GM12878 (cell line): ENCODE data around the gene SERTAD2. TPM values are rescaled to one million over a fixed set of nuclear protein-coding genes. Genes with fewer than 3 reads are reported as not detected.

ENCODE experiments used
- ATAC-seq: fragments of 200-7000 bp; cut with Tn5 transposase; 3 replicates; pipeline ENCODE4 v1.9.1; 2020; ENCODE audit warnings: mild to moderate bottlenecking, moderate library complexity
- BruUV-seq: library from RNA; stranded (reverse); fragments of 400-500 nt; replicated peaks from 2 replicates; lab custom pipeline; 2021; lab: Mats Ljungman, UMichigan
- CTCF ChIA-PET: fragments of 300-600 bp; sonication (Branson Sonifier 250); formaldehyde crosslinking; extraction: SDS; loops from one replicate; lab custom pipeline; 2021; ENCODE audit warnings: inconsistent platforms; lab: Yijun Ruan, JAX
- POLR2A ChIA-PET: fragments of 350-600 bp; formaldehyde crosslinking; extraction: SDS; loops from one replicate; lab custom pipeline; 2021; ENCODE audit warnings: inconsistent platforms; lab: Charles Lee
- RAD21 ChIA-PET: fragments of 300-600 bp; sonication (Branson Sonifier 250); formaldehyde crosslinking; loops from one replicate; lab custom pipeline; 2023; ENCODE audit warnings: antibody characterized with exemption; ENCODE audit not compliant: unreplicated experiment; lab: Charles Lee
- SMC1A ChIA-PET: fragments of 300-600 bp; sonication (Branson Sonifier 250); formaldehyde crosslinking; loops from one replicate; lab custom pipeline; 2023; ENCODE audit not compliant: unreplicated experiment, uncharacterized antibody; lab: Charles Lee
- DNase-seq: peaks from one replicate; pipeline ENCODE4 v3.0.0-alpha.2; 2011; ENCODE audit warnings: low read depth, low spot score
- FAIRE-seq: peaks from 3 replicates; lab custom pipeline; 2011; peaks lifted over from hg19 to GRCh38; lab: Jason Lieb, UNC
- H2AFZ ChIP-seq: 2 replicates; pipeline ENCODE4 v1.6.0; 2011; ENCODE audit warnings: low read depth, low read length, control low read depth; ENCODE audit not compliant: control insufficient read depth
- H3K27ac ChIP-seq: 2 replicates; pipeline ENCODE4 v1.5.1; 2011; ENCODE audit warnings: control low read depth; ENCODE audit not compliant: control insufficient read depth, insufficient read depth
- H3K27me3 ChIP-seq, 2 experiments: replicated peaks in 1 of 2; 2 replicates each; pipeline versions ENCODE4 v1.6.0 to v1.6.1; 2011; ENCODE audit warnings: low read length in 1 of 2; ENCODE audit not compliant: control insufficient read depth in 2 of 2, insufficient read depth in 2 of 2
- H3K36me3 ChIP-seq, 2 experiments: 2 replicates each; pipeline ENCODE4 v1.5.1; 2011; ENCODE audit warnings: low read length in 1 of 2; ENCODE audit not compliant: control insufficient read depth in 2 of 2, insufficient read depth in 2 of 2
- H3K4me1 ChIP-seq: 2 replicates; pipeline ENCODE4 v1.6.1; 2011; ENCODE audit warnings: mild to moderate bottlenecking, low read length, moderate library complexity, mixed read lengths; ENCODE audit not compliant: control insufficient read depth, insufficient read depth
- H3K4me2 ChIP-seq: 2 replicates; pipeline ENCODE4 v1.6.0; 2011; ENCODE audit warnings: control low read depth; ENCODE audit not compliant: control insufficient read depth, insufficient read depth
- H3K4me3 ChIP-seq: fragments of 200-600 bp; sonication (generic); 2 replicates; pipeline ENCODE4 v1.5.1; 2016
- H3K79me2 ChIP-seq: 2 replicates; pipeline ENCODE4 v1.6.0; 2011; ENCODE audit warnings: low read length; ENCODE audit not compliant: control insufficient read depth, insufficient read depth
- H3K9ac ChIP-seq: 2 replicates; pipeline ENCODE4 v1.8.0; 2011; ENCODE audit warnings: low read length, control low read depth, mixed read lengths; ENCODE audit not compliant: control insufficient read depth, insufficient read depth
- H3K9me3 ChIP-seq: replicated peaks from 3 replicates; pipeline ENCODE4 v1.5.1; 2011; ENCODE audit warnings: mild to moderate bottlenecking, low read length; ENCODE audit not compliant: control insufficient read depth, insufficient read depth
- H4K20me1 ChIP-seq: 2 replicates; pipeline ENCODE4 v1.6.0; 2011; ENCODE audit not compliant: control insufficient read depth, insufficient read depth
- CEBPB ChIP-seq, 2 experiments: fragments of 150-350 bp in 1 of 2; IDR thresholded peaks; 2 replicates each; pipeline ENCODE4 v1.6.1; 2012 to 2014; ENCODE audit warnings: low read depth in 2 of 2, low read length in 2 of 2, borderline replicate concordance in 1 of 2, inconsistent platforms in 1 of 2
- CHD2 ChIP-seq: IDR thresholded peaks from 2 replicates; pipeline ENCODE4 v1.6.1; 2011; ENCODE audit warnings: low read depth, low read length, improper control_type of control experiment, borderline replicate concordance
- EED ChIP-seq: sonication (generic); IDR thresholded peaks from 2 replicates; pipeline ENCODE4 v1.6.1; 2016; ENCODE audit warnings: antibody characterized with exemption, low read depth
- KDM1A ChIP-seq: fragments of 200-600 bp; sonication (generic); IDR thresholded peaks from 2 replicates; pipeline ENCODE4 v1.6.1; 2016; ENCODE audit warnings: borderline replicate concordance
- MXI1 ChIP-seq: fragments of 150-350 bp; IDR thresholded peaks from 2 replicates; pipeline ENCODE4 v1.6.1; 2011; ENCODE audit warnings: low read depth, mild to moderate bottlenecking, inconsistent platforms, low read length, improper control_type of control experiment
- NR2C1 ChIP-seq: fragments of 450-650 bp; IDR thresholded peaks from 2 replicates; pipeline ENCODE4 v1.6.1; 2017; ENCODE audit warnings: antibody characterized with exemption, mild to moderate bottlenecking, moderate library complexity
- PML ChIP-seq: IDR thresholded peaks from 2 replicates; pipeline ENCODE4 v1.6.1; 2012; ENCODE audit warnings: low read length, inconsistent platforms
- RAD21 ChIP-seq: IDR thresholded peaks from 2 replicates; pipeline ENCODE4 v1.6.1; 2011; ENCODE audit warnings: mild to moderate bottlenecking, low read depth, low read length, moderate library complexity; ENCODE audit not compliant: insufficient read depth
- SPI1 ChIP-seq: IDR thresholded peaks from 2 replicates; pipeline ENCODE4 v1.6.1; 2011; ENCODE audit warnings: low read depth, mild to moderate bottlenecking, low read length, moderate library complexity, borderline replicate concordance; ENCODE audit not compliant: insufficient read depth
- STAT1 ChIP-seq: fragments of 450-650 bp; conservative IDR thresholded peaks from 2 replicates; pipeline ENCODE4 v1.6.1; 2014; ENCODE audit warnings: antibody characterized with exemption, mild to moderate bottlenecking
- SUZ12 ChIP-seq: fragments of 200-600 bp; sonication (generic); IDR thresholded peaks from one replicate; pipeline ENCODE4 v1.6.1; 2018; ENCODE audit warnings: antibody characterized with exemption, mild to moderate bottlenecking; ENCODE audit not compliant: unreplicated experiment
- ZZZ3 ChIP-seq: IDR thresholded peaks from 2 replicates; pipeline ENCODE4 v1.6.1; 2011; ENCODE audit warnings: low read depth; ENCODE audit not compliant: control insufficient read depth, insufficient read length
- WGBS: methylation state at CpG from one replicate; pipeline ENCODE4 v1.1.6; 2016; ENCODE audit warnings: low lambda C conversion rate; ENCODE audit not compliant: insufficient replicate concordance, insufficient coverage; ENCODE audit errors: missing lambda C conversion rate; 5-methylcytosine and 5-hydroxymethylcytosine counted together
- in situ Hi-C: fragments of 300-500 bp; cut with MboI; formaldehyde crosslinking; loops from 9 replicates; pipeline ENCODE4 v1.14.3; 2018; ENCODE audit warnings: mixed read lengths
- intact Hi-C: fragments of 100-400 bp; cut with micrococcal nuclease; formaldehyde crosslinking; loops from one replicate; pipeline ENCODE4 v1.14.2; 2022; ENCODE audit not compliant: unreplicated experiment
- polyA plus RNA-seq, 11 experiments: library from polyadenylated mRNA; depleted of rRNA in 4 of 11; unstranded in 6 of 11; stranded (reverse) in 5 of 11; fragments of >200 nt; fragmentation: Nextera tagmentation in 4 of 11; fragmentation: Illumina TruSeq in 1 of 11; extraction: Ambion mirVana in 4 of 11; extraction: Trizol in 1 of 11; gene quantifications; 1 replicate in 1 of 11; 2 replicates in 10 of 11; pipeline versions ENCODE4 v1.2.1 to v1.2.3, GENCODE V29; 2011 to 2016; ENCODE audit warnings: inconsistent platforms in 2 of 11, missing spikeins in 2 of 11, low read depth in 1 of 11
- total RNA-seq, 4 experiments: library from RNA; depleted of rRNA in 3 of 4; stranded (reverse); fragments of >200 nt in 3 of 4; fragmentation: Illumina TruSeq in 1 of 4; extraction: Trizol in 1 of 4; gene quantifications; 2 replicates each; pipeline versions ENCODE4 v1.2.1 to v1.2.3, GENCODE V29; 2013 to 2021
- TF ChIP-seq, protein P1 (sequence below): IDR thresholded peaks from 2 replicates; pipeline ENCODE4 v1.6.1; 2012; ENCODE audit warnings: mild to moderate bottlenecking, low read depth, low read length
- TF ChIP-seq, protein P2 (sequence below): IDR thresholded peaks from 2 replicates; pipeline ENCODE4 v1.6.1; 2012; ENCODE audit warnings: low read length, inconsistent platforms
- TF ChIP-seq, protein P3 (sequence below): fragments of 450-650 bp; IDR thresholded peaks from 2 replicates; pipeline ENCODE4 v1.6.1; 2017; ENCODE audit warnings: low read depth, mild to moderate bottlenecking, moderate library complexity

The SERTAD2 gene
- total and polyA plus RNA-seq, 10 of the 15 experiments (the other 5 are each of a cell fraction or from before 2014, with no cell fraction given), result 7.9 to 28.7 (median 20.1) TPM

DNA sequence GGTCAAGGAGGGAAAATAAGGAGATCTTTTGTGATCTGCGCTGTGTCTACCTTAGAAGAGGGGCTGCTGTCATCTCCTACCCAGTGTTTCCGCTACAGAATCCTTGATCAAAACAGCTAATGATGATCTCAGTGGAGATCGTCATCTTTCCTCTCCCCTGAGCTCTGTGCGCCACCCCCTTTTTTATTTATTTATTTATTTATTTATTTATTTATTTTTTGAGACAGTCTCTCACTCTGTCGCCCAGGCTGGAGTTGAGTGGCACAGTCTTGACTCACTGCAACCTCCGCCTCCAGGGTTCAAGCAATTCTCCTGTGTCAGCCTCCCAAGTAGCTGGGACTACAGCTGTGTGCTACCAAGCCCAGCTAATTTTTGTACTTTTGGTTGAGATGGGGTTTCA, 55.5 kb downstream of the SERTAD2 start:
- Histone ChIP-seq H3K4me1 (peaks cover 5% of the 10 kb centered on the region), H2AFZ (no peak overlapping the region), H3K9ac (no peak overlapping the region), H3K9me3 (no peaks in the 10 kb centered on the region), H3K36me3 (peaks cover 4% of the 10 kb centered on the region in 2 experiments; a peak in 3 of 4 replicates), H3K79me2 (no peaks in the 10 kb centered on the region), H3K27ac (no peak overlapping the region), H4K20me1 (no peaks in the 10 kb centered on the region), H3K27me3 (no peaks in the 10 kb centered on the region), H3K4me3 (no peak overlapping the region), H3K4me2 (no peak overlapping the region)
- CTCF ChIA-PET, result interaction anchor here (0.6 to 3.2 kb wide), 3 partner anchors 9 to 413 kb away, joined by 4 to 10 read pairs (median 4); no protein-coding TSS in a partner anchor
- ATAC-seq, result no peak
- in situ Hi-C loops (loop anchor here (10.0 kb wide), 2 partner anchors 267 to 437 kb away; no protein-coding TSS in a partner anchor), intact Hi-C loops (no loop called here)
- RAD21 ChIA-PET, result interaction anchor here (0.5 to 1.3 kb wide), 2 partner anchors 11 to 15 kb away, joined by 3 read pairs; no protein-coding TSS in a partner anchor
- no TSS peak for BruUV-seq
- 98% methylated on average over 6 of the region's 6 CpGs for WGBS
- DNase-seq, result no peak
- POLR2A ChIA-PET, result interaction anchor here (3.5 kb wide), 1 partner anchor 9 kb away, joined by 14 read pairs; no protein-coding TSS in a partner anchor
- SMC1A ChIA-PET, result no interaction called here
- no peak for FAIRE-seq
- TF ChIP-seq SPI1 (no peak), ZZZ3 (no peak), SUZ12 (no peak), MXI1 (no peak), CEBPB (IDR thresholded peaks at IDR 0.05; ENCODE audit: borderline replicate concordance in 1 of 2, low read depth in 2 of 2, low read length in 2 of 2) (no peak), NR2C1 (no peak), KDM1A (no peak), PML (no peak), RAD21 (no peak), STAT1 (no peak), CHD2 (no peak), EED (no peak)
- TF ChIP-seq, protein P1, sequence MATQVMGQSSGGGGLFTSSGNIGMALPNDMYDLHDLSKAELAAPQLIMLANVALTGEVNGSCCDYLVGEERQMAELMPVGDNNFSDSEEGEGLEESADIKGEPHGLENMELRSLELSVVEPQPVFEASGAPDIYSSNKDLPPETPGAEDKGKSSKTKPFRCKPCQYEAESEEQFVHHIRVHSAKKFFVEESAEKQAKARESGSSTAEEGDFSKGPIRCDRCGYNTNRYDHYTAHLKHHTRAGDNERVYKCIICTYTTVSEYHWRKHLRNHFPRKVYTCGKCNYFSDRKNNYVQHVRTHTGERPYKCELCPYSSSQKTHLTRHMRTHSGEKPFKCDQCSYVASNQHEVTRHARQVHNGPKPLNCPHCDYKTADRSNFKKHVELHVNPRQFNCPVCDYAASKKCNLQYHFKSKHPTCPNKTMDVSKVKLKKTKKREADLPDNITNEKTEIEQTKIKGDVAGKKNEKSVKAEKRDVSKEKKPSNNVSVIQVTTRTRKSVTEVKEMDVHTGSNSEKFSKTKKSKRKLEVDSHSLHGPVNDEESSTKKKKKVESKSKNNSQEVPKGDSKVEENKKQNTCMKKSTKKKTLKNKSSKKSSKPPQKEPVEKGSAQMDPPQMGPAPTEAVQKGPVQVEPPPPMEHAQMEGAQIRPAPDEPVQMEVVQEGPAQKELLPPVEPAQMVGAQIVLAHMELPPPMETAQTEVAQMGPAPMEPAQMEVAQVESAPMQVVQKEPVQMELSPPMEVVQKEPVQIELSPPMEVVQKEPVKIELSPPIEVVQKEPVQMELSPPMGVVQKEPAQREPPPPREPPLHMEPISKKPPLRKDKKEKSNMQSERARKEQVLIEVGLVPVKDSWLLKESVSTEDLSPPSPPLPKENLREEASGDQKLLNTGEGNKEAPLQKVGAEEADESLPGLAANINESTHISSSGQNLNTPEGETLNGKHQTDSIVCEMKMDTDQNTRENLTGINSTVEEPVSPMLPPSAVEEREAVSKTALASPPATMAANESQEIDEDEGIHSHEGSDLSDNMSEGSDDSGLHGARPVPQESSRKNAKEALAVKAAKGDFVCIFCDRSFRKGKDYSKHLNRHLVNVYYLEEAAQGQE, result no peak
- TF ChIP-seq, protein P2, sequence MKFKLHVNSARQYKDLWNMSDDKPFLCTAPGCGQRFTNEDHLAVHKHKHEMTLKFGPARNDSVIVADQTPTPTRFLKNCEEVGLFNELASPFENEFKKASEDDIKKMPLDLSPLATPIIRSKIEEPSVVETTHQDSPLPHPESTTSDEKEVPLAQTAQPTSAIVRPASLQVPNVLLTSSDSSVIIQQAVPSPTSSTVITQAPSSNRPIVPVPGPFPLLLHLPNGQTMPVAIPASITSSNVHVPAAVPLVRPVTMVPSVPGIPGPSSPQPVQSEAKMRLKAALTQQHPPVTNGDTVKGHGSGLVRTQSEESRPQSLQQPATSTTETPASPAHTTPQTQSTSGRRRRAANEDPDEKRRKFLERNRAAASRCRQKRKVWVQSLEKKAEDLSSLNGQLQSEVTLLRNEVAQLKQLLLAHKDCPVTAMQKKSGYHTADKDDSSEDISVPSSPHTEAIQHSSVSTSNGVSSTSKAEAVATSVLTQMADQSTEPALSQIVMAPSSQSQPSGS, result no peak
- TF ChIP-seq, protein P3, sequence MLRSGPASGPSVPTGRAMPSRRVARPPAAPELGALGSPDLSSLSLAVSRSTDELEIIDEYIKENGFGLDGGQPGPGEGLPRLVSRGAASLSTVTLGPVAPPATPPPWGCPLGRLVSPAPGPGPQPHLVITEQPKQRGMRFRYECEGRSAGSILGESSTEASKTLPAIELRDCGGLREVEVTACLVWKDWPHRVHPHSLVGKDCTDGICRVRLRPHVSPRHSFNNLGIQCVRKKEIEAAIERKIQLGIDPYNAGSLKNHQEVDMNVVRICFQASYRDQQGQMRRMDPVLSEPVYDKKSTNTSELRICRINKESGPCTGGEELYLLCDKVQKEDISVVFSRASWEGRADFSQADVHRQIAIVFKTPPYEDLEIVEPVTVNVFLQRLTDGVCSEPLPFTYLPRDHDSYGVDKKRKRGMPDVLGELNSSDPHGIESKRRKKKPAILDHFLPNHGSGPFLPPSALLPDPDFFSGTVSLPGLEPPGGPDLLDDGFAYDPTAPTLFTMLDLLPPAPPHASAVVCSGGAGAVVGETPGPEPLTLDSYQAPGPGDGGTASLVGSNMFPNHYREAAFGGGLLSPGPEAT, result no peak
